NT2/D1 (cell line): ENCODE measurements around the gene ANKRD16.

ENCODE experiments used
- SUZ12 ChIP-seq: IDR thresholded peaks from 2 replicates; pipeline ENCODE4 v1.6.1; 2011; ENCODE audit not compliant: insufficient read length, insufficient read depth; ENCODE audit errors: extremely low read depth
- YY1 ChIP-seq: IDR thresholded peaks from 2 replicates; pipeline ENCODE4 v1.6.1; 2011; ENCODE audit not compliant: insufficient read length, insufficient read depth
- ZNF274 ChIP-seq: IDR thresholded peaks from 2 replicates; pipeline ENCODE4 v1.6.1; 2011; ENCODE audit warnings: mild to moderate bottlenecking, low read depth, low read length

DNA sequence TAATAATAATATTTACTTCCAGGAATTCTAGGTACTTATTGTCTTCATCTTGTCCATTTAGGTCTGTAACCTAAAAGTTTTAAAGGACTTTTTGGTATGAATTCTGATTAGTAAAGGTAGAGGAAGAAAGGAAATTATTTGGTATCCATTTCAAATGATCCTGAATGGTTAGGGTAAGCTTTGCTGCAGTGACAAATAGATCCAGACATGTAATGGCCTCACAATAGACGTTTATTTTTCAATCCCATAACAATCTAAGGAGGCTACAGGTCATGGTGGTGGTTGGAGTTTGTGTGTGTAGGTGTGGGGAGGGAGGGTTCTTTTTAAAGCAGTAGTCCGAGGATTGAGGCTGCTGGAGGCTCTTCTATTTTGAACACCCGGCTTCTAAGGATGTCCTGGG, 5.7 kb upstream of the ANKRD16 start:
- TF ChIP-seq SUZ12: no peak
- no peak for TF ChIP-seq ZNF274
- no peak for TF ChIP-seq YY1
